Skin epidermis (tissue), 12 donors: ENCODE measurements around the gene IGFBP4.
A peak's percentile ranks its signal among the peaks of the same experiment; 100 is the strongest.

ENCODE experiments used
- H3K27ac ChIP-seq, 21 experiments: fragments of 200-600 bp; sonication (generic) in 11 of 21; one replicate each; pipeline ENCODE4 v1.5.0; 2020; ENCODE audit warnings: mild to moderate bottlenecking in 3 of 21, inconsistent platforms in 2 of 21, moderate library complexity in 2 of 21
- H3K4me3 ChIP-seq, 7 experiments: fragments of 200-600 bp; sonication (generic) in 2 of 7; one replicate each; pipeline ENCODE4 v1.5.0; 2020; ENCODE audit warnings: inconsistent platforms in 2 of 7, mild to moderate bottlenecking in 2 of 7, moderate library complexity in 1 of 7

The IGFBP4 gene

DNA sequence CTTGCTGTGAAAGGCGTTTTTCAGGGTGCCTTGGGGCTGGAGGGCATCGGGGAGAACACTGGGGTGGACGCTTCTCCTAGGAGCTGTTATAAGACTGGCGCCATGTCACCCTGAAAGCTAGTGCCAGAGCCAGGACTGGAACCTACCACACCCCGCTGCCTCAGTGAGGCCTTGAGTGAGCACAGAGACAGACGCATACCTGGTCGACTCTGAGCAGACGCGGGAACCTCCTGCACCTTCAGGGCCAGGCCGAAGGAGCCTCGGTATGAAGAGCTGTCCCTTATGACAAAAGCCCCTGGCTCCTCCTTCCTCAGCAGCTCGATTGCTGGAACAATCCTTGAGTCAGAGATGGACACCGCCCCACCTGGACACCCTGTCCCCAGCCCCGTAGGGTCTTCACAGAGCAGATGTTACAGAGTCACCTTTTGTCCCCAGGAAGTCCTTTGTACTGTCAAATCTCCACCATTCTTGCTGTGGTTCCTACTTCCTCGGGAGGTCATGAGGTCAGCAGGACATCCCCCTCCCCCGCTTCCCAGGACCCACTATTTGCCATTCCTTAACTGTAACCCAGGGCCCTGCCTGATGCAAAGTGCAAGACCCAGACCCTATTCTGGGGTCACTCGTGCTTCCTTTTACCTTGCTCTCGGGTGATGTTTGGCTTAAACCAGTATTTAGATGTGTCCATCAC lies 41.2 kb downstream of the IGFBP4 start:
- peak overlapping the region in 12 of 21 experiments; percentile 15 to 83 (median 58) for H3K27ac ChIP-seq
- H3K4me3 ChIP-seq, result no peak overlapping the region

- H3K4me3 ChIP-seq, result no peak overlapping the region
- peak overlapping the region in 18 of 21 experiments; percentile 55 to 87 (median 78) for H3K27ac ChIP-seq
These were observed 41.8 kb downstream of the IGFBP4 start for GRCh38 chr17:40484973-40485530.

DNA sequence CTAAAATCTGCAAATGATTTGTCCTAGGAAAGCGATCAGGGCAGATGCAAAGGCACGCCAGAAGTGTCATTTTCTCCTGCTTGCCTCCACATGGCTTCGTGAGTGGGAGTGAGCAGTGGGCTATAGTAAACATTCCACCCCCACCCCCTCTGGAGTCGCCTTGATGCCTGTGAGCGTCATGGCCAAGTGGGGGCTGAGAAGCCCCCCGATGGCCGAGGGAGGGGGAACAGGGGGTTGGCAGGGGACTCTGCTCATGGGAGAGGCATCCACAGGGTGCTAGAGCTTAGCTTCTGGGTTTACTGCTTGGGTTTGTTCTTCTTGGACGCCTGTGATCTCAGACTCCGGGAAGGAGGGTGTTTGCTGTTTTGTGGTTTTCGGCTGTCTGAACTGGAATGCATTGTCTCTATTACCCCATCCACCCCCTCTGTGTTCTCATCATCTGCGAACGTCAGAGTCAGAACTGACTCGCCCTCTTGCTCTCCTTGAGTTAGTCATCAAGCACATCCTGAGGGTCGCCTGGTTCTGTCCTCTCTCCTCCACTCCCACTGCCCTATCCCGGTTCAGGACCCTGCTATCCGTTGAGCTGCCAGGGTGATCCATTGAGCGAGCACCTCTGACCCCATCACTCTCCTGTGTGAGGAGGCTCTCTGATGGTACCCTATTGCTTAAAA lies 42.7 kb downstream of the IGFBP4 start:
- H3K27ac ChIP-seq, result peak overlapping the region in 20 of 21 experiments; percentile 58 to 87 (median 78)
- H3K4me3 ChIP-seq, result no peak overlapping the region

DNA sequence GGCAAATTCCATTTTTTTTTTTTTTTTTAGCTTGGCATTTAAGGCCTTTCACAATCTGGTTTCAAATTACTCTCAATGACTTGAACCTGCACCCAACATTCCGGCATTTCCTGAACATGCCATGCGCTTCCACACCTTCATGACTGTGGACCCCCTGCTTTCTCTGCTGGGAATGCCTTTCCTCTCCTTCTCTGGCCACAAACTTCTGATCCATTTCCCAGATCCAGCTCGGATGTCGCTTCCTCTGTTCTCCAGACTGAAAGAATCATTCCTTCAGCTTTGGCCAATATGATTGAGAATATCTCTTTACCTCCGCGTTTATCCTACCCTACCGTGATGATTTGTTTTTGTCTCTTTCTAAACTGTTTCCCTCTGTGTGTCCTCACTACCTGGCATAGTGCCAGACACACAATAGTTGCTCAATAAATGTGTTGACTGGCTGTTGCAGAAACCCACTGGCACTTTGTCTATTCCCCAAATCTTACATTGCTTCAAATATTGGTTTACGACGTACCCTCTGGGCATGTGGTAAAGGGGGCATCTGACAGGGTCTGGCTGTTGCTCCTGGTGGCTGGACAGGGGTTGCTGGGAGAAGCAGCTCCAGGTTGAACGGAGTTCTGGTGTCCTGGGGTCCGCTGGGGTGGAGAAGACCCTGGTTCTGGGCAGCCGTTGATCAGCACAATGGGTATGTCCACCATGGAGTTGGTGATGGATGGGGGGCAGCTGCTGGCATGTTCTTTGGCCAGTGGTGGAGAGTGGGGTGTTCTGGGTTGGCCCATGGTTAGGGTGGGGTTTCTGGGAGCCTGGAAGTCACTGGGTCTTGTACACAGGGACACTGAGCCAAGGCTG lies 43.5 kb downstream of the IGFBP4 start:
- Histone ChIP-seq H3K27ac (peak overlapping the region in 20 of 21 experiments; percentile 48 to 87 (median 74)), H3K4me3 (no peak overlapping the region)

GRCh38 chr17:40487371-40488020 lies 44.2 kb downstream of the IGFBP4 start:
- H3K27ac ChIP-seq, result peak overlapping the region in 18 of 21 experiments; percentile 58 to 87 (median 76)
- no peak overlapping the region for H3K4me3 ChIP-seq

DNA sequence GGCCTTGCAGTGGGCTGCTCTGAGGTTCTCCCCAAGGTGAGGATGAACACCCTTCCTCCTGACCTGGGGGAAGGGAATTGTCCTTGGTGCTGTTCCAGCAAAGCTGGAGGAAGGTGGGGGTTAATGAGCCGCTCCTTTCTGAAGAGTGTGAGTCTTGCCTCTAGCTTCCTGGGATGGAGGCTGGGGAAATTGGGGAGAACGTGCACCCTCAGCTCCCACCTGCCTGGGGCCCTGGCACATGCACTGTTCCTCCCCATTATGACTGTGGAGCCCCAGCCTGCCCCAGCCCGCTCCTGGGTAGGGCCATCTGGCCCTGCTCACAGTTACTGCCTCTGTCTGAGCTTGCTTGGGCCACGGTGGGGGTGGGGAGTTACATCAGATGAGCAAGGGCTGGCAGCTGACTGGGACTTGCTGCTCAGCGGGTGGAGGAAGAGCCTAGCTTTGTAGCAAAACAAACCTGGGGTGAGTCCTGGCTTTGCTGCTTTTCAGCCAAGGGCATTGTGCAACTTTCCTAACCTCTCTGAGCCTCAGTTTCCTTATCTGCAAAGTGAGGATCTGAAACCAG lies 47.1 kb downstream of the IGFBP4 start:
- H3K27ac ChIP-seq, result peak overlapping the region in 20 of 21 experiments; percentile 37 to 88 (median 74)
- no peak overlapping the region for H3K4me3 ChIP-seq

DNA sequence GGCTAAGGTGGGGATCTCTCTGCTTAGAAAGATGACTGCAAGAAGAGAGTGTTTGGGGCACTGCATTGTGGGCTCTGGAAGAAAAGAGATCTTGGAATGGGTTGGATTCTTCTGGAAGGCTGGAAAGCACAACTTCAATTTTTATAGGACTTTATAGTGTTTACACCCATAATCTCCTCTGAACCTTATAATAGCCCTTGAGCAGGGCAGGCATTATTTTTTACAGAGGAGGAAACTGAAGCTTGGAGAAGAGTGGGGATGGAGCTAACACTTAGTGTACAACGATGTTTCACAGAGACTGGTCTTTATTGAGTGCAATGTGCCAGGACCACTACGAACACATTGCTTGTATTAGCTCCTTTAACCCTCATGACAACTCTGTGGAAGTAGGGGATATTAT lies 47.7 kb downstream of the IGFBP4 start:
- no peak overlapping the region for H3K4me3 ChIP-seq
- peak overlapping the region in 17 of 21 experiments; percentile 35 to 88 (median 72) for H3K27ac ChIP-seq

- Histone ChIP-seq H3K4me3 (no peak overlapping the region), H3K27ac (peak overlapping the region in 13 of 21 experiments; percentile 35 to 88 (median 78))
These were observed 48.2 kb downstream of the IGFBP4 start for GRCh38 chr17:40491486-40491885.

DNA sequence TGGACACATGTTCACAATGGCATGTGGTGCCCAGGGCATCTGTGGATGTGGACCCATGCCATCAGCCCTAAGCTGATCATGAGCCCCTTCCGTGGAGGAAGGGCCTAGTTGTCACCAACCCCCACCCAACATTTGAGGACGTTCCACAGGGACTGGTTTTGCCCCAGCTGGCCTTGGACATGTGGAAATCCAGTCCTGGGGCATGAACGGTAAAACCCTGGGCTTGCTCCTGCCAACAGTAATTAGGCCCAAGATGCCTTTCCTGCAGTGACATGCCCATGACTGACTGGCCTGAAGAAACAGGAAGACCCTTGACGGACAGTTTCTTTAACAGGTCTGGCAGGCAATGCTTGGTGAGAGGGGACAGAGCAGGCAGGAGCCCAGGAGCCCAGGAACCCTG lies 50.4 kb downstream of the IGFBP4 start:
- H3K27ac ChIP-seq, result peak overlapping the region in 12 of 21 experiments; percentile 10 to 70 (median 41)
- no peak overlapping the region for H3K4me3 ChIP-seq

DNA sequence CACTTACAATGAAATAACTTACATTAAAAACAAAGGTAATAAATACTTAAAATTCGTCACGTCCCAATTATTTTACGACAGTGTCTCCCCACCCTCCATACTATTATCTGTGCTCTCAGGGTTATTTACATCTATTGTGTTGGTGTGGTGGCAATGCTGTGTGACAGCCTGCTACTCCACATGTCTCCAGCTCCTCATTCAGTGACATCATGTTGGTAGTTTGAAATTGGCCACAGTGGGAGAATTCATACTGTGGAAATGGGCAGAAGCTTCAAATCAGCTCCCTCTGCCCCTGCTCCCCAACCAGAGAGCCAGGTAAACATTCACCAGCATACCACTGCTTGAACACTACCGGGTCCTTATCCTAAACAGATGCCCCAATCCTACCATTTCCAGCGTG lies 51.9 kb downstream of the IGFBP4 start:
- Histone ChIP-seq H3K4me3 (peak overlapping the region in 1 of 7 experiments; percentile 54), H3K27ac (peak overlapping the region in 3 of 21 experiments; percentile 39 to 70 (median 44))

GRCh38 chr17:40496170-40496569 lies 52.9 kb downstream of the IGFBP4 start:
- peak overlapping the region in 1 of 7 experiments; percentile 54 for H3K4me3 ChIP-seq
- peak overlapping the region in 7 of 21 experiments; percentile 24 to 70 (median 44) for H3K27ac ChIP-seq

DNA sequence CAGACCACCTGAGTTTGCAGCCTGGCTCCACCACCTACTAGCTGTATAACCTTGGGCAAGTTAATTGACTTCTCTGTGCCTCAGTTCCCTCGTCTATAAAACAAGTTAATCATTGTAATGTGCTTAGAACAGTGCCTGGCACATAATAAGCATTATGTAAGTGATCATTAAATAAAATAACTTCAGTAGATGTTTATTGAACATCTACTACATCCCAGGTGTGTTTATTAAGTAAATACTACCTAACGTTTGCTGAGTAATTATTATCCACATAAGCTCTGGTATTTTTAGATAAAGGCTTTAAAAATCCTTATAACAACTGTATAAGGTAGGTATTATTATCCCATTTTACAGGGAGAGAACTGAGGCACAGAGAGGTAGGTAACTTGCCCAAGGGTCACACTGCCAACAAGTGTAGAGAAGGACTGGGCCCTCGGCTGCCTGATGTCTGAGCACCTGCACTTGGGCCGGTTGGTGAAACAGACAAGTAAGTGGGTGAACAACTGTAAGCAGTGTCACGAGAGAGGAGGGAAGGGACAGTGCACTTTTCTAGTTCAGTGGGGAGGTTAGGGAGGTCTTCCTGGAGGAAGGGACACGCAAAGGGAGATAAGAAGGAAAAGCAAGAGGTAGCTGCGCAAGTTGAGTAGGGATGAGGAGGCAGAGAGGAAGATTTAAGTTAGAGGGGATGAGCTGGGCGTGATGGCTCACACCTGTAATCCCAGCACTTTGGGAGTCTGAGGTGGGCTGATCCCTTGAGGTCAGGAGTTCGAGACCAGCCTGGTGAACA lies 53.6 kb downstream of the IGFBP4 start:
- Histone ChIP-seq H3K27ac (peak overlapping the region in 6 of 21 experiments; percentile 39 to 88 (median 80)), H3K4me3 (peak overlapping the region in 3 of 7 experiments; percentile 5 to 54 (median 47))

- H3K4me3 ChIP-seq, result peak overlapping the region in 5 of 7 experiments; percentile 27 to 54 (median 45)
These were observed 54.4 kb downstream of the IGFBP4 start for GRCh38 chr17:40497695-40498094.

GRCh38 chr17:40498281-40499084 lies 55.2 kb downstream of the IGFBP4 start:
- peak overlapping the region in 6 of 7 experiments; percentile 9 to 54 (median 37) for H3K4me3 ChIP-seq
- peak overlapping the region in 15 of 21 experiments; percentile 16 to 89 (median 81) for H3K27ac ChIP-seq

More at GRCh38 chr17:40497695-40498094, 54.4 kb downstream of the IGFBP4 start:
- peak overlapping the region in 13 of 21 experiments; percentile 16 to 89 (median 81) for H3K27ac ChIP-seq

- Histone ChIP-seq H3K4me3 (peak overlapping the region; percentile 27 to 54 (median 37)), H3K27ac (peak overlapping the region; percentile 24 to 89 (median 81))
These were observed 56.4 kb downstream of the IGFBP4 start for GRCh38 chr17:40499551-40500189.

DNA sequence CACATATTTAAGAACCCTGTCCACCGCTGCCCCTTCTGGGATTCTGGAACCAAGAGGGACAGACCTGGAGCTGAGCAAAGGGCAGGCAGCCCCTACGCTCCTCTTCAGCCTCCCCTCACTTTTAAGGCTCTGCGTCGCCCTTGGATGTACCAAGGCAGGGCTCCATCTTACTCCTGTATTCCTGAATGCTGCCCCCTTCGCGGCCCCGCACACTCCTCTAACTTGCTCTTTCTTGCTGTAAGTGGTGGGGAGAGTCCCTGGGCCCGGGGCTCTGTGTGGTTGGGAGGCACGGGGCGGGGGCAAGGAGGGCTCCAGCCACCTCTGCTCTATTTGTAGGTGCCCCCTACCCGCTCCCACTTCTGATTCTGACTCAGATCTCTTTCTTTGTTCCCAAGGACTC lies 56.9 kb downstream of the IGFBP4 start:
- Histone ChIP-seq H3K4me3 (peak overlapping the region; percentile 27 to 54 (median 37)), H3K27ac (peak overlapping the region; percentile 24 to 89 (median 81))
